Effector CD4-positive, alpha-beta T cell (primary cell): Measurements from ENCODE around the gene GTF2A1.
A peak's percentile ranks its signal among the peaks of the same experiment; 100 is the strongest.

ENCODE experiments used
- DNase-seq: peaks from one replicate; pipeline ENCODE4 v3.0.0-alpha.2; 2020

Gene GTF2A1

DNA sequence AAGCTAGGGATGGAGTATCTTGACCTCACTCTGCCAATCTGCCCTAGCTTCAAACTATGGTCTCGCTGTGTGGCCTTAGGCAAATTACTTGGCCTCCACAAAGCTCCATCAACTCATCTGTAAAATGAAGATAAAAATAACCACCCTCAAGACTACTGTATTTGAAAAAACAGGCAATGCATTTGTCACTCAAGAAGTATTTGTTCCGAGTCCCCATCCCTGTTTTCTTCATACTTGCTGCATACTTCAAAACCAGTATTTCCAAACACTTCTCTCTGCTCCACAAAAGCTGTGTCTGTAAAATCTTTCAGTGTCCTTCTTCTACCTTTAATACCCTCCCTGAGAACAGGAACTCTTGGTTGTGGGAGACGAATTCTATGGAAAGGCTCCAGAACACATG, 47.9 kb downstream of the GTF2A1 start:
- DNase-seq = no peak

DNA sequence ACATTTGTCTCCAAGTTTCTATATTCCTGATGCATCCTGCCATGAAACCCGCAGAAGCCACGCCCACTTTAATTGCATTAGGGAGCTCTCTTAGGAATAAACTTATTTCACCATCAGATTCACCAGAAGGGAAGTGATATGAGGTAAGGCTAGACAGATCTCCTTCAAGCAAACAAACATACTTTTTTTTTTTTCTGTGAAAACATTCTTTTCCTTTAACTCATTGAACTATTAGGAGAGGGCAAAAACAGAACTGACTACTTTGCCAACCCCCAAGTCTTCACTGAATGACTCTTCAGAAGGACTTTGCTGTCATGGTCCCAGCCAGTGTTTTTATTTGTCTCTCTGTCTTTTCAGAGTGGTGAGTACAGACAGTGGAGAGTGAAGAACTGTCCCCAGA, 48.4 kb downstream of the GTF2A1 start:
- DNase-seq = no peak

DNA sequence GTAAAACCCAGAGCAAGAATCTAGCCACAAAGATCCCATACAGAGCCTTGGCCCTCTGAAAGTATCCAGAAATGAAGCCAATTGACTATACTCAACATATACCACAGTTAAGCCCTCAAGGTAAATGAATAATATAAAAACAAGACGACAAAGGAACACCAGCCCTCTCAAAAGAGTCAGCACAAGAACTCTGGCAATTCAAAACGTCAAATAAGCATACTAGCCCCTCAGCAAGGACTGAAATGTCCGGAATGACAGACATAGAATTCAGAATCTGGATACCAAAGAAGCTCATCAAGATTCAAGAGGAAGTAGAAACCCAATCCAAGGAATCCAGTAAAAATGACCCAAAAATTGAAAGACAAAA, 49.9 kb downstream of the GTF2A1 start:
- no peak for DNase-seq

DNA sequence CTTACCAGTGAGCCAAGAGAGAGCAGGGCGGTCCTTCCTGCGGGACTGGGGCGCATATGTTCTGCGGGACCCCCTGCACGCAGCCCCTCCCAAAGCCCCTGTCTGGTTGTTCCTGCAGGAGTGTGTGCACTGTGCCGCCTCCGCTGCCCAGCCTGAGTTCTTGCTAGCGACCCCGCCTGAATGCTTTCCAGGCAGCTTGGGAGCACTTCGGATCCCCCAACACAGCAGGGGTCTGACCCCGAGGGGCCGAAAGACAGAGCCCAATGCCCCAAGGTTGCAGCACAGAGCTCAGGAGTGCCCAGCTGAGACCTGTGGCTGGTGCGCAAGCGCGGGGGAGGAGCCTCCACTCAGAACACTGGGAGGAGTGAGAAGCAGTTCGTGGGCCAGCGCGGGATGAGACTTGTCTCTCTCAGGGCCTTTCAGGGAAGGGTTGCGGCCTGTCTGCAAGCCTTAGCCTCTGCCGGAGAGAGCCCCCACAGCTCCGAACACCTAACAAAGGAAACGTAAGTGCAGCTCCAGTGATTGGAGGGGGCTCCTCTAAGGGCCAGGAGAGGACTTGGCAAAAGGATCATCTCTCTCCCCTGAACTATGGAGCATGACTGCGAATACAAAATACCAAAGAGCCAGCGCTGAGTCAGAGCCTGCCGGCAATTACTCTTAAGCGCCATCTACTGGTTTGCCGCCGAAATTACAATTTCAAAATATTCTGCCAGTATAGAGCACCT, 50.5 kb downstream of the GTF2A1 start:
- DNase-seq = peak; percentile 79

DNA sequence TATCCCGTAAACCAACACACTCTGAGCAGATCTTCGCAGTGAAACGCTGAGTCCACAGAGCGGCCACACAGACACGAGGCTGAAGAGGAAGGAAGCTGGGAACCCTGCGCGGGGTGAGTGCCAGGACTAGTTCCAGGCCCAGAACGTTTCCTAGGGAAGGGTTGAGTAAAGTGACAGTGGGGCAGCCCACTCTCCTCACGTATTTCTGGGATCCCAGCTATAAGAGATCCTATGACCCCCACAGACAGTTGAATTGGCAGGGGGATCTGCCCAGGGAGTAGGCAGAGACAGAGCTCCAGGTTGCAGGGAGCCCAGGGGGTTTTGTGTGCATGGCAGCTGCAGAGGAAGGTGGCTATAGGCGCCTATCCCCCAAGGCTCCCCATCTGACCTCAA, 51.1 kb downstream of the GTF2A1 start:
- no peak for DNase-seq

DNA sequence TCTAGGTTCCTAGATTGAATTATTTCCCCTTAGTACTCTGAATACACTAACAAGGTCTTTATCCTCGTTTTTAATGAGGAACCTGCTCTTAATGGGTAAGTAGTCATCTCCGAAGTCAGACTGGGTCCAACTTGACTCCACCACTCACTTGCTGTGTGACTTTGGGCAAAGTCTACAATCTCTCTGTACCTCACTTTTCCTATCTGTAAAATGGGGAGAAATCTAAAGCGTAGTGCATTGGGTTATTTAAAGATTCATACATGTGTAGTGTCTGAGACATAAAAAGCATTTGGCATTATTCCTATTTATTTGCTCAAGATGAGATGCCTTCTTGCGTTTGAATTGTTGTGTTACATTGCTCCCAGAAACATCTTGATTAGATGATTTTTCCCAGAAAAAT, 51.5 kb downstream of the GTF2A1 start:
- no peak for DNase-seq

DNA sequence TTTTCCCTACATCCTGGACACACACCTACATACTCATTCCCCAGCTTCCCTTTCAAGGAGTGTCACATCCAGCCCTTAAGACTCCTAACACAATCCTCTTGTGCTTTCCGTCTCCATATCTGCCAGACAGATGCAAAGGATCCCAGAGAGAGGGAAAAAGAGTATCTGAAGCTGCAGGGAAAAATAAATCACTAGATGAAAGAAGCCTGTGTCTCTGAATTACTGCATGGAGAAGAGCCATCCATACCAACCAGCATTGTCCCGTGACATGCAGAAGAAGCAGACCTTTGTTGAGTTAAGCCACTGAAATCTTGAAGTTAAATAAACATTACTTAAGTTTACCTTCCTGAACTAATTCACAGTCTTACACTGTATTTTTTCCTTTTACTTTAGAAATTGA, 54.6 kb downstream of the GTF2A1 start:
- no peak for DNase-seq

DNA sequence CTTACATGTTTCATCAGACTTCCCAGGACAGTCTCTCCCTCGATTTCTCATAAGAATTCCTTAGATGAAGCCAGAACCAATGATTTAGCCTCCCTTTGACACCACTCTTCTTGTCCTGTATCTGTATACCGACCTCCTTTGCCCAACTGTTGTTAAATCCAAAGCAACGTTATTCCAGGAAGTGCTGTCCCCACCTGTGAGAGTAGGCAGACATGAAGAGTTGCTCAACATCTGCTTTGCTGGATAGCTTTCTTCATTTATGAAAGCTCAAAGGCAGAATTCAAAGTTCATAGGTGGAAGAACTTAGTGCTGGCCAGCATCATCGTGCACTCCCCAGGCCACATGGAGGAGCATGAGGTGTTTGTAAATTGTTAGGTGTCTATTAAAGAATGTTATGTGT, 55.6 kb downstream of the GTF2A1 start:
- DNase-seq = no peak

DNA sequence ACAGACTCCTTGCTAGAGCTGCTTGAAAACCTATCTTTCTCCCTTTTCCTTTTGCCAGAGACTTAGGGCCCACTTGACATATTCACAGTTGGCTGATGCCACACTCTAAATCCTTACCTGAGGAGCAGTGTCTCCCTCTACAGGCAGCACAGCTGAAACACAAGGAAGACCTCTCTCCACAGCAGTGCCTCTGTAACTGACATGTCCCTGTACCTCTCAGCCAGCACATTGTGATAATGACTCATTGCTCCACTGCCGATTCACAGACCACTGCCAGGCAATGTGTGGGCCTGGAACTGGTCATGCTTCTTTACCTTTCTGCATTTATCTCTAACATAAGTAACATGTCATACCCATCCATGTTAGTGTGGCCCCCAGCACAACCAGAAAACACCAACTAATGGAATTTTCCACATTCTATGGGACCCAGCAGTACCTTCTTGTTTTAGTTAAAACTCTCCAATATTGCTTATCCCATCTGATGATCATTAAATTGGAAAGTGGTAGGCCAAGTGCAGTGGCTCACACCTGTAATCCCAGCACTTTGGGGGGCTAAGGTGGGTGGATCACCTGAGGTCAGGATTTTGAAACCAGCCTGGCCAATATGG, 56.5 kb downstream of the GTF2A1 start:
- peak; percentile 4 for DNase-seq

DNA sequence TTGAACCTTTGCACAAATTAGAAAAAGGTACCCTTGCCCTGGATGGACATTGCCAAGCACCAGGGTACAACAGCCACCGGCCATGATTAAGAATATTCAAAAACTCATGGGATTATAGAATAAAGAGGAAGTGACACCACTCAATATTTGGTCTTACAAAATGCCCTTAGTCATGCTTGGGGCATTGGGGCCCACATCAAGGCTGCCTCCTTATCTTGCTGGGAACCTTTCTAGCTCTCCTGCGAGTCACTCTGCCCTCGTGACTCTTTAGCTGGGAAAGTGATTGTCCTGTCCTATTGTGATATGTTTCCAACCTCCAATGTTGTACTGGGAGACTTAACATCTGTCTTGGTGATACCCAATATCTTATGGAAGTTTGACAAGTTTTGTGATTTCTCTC, 57.8 kb downstream of the GTF2A1 start:
- no peak for DNase-seq

DNA sequence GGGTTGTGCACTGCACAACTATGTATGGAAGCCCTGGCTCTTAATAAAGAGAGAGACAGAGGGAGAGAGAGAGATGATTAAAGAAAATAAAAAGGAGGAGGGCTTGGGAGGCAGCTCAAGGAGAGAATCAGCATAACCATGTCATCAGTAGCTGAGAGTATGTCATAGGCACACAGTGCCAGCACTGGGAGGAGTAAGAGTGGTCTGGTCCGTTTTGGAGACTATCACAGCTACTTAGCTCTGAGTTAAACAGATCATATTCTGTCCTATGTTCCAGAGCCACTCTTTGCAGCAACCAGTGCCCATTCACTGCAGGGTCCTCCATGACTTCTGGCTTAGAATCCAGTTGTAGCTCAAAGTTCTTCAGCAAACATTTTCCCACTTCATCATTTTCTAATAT, 59.0 kb downstream of the GTF2A1 start:
- DNase-seq = no peak

DNA sequence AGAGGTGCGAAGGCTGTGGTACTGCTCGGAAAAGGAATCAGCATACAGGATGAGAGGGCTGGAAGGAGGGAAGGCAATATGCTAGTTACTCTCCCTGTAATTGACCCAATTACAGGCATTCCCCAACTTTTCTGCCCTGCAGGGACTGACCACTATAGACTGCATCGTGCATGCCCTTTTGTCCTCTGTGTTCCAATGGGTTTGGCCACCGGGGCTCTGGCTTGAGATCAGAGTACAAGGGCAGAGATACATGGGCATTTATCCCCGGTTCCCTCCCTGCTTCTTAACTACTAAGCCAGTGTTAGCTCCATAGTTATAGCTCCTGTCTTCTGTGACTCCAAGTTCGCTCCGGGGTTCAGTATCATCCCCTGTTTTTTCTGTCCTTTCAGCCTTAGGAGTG, 59.7 kb downstream of the GTF2A1 start:
- no peak for DNase-seq

DNA sequence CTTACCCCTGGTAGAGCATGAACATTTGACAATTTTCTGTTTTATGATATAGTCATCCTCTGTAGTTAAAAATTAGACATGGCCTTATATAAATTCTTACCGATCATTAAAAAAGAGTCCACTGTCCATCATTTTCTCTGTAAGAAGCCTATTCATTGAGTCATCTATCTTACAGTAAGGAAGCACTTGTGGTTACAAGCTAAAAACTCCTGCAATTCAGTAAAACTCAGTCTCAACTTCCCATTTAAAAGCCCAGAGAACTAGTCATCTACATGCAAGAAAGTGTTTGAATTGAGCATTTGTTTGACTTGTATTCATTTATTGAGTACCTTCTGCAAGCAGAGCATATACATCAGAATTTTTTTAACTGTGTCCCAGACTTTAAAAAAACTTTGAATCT, 63.3 kb downstream of the GTF2A1 start:
- DNase-seq = no peak

DNA sequence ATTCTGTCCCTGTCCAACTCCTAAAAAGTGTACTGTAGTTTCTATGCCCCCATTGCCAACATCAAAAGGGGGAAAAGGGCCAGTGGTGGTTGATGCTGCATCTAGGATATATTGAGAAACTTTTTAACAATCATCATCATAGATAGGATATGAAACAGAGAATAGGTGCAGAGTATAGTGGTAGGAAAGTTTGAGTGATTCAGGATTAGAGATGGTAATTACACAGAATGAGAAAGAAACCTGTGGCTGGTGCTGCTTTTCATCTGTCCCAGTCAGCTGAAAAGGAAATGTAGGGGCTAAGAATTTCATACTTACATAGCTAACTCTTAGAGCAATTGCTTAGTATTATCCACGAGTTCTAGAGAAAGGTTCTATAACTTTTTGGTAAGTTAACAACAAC, 67.6 kb downstream of the GTF2A1 start:
- DNase-seq = no peak

DNA sequence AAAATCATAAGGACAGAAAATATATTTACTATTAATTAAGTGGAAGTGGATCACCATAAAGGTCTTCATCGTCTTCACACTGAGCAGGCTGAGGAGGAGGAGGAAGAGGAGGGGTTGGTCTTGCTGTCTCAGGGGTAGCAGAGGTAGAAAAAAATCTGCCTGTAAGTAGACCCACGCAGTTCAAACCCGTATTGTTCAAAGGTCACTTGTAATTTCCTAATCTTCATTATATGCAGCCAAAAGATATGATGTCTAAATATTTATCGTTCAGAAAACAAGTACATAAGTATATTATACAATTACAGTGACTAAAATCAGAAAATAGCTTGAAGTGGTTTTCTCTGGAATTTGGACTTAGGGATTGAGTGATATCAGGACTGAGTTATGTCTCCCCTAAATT, 72.1 kb downstream of the GTF2A1 start:
- DNase-seq = no peak

DNA sequence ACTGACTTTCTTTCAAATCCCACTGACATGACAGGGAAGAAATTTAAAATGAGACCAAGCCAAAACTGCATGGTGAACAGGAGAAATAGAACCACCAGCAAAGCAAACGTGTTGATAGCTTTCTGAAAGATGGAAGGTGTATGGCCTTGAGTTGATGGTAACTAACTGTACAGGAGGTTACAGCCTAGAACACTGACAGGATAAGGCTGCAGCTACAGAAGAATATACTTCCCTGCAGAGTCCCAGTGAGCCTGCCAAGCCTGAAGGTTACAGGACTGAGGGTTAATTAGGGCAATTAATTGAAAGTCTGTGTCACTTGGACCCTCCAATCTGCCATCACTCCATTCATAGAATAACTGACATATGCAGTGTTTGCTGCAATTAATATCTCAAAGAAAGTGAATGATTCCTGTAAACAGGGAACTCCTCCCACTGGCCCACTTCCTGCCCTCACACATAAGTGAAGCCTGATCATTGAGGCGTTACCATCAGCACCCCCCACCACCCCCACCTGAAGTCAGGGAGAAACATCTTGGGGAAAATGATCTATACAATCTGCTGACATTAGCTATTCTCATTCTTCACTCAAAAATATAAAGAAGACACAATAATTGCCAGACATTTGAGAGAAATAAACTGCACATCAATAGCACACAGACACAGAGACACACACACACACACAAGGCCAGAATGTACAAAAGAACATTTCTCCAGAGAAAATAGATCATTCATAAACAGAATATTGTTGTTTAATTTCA, 73.4 kb downstream of the GTF2A1 start:
- DNase-seq = no peak

DNA sequence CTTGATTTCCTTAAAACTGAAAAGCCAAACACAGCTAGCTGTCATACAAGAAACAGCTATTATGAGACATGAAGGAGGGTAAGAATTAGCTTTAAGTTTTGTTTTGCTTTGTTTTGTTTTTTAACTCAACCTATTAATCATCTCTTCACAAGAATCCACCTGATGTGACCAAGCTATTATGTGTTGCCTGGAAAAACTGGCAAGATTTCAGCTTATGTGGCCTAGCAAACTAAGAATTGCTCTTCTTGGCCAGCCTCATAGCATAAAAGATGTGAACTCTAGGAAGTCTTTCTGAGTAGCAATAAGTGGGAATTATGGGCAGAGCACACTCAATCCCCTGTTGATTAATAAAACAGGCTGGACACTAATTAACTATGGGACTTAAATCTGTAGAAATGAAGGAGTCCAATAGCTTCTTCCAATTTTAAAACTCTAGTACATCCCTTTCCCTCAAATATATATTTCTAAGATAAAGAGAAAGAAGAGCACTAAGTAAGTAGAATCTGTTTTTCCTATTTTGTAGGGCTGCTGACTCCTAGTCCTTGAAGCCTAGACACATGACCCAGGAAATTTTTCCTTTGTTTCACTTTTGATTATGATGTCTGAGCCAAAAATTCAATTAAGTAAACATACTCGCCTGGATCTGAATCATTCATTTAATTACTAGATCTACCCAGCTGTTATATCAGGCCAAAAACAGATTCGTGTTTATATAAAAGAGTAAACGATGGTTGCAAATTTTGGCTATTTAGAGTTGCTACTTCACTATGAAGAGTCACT, 75.7 kb downstream of the GTF2A1 start:
- DNase-seq = no peak

DNA sequence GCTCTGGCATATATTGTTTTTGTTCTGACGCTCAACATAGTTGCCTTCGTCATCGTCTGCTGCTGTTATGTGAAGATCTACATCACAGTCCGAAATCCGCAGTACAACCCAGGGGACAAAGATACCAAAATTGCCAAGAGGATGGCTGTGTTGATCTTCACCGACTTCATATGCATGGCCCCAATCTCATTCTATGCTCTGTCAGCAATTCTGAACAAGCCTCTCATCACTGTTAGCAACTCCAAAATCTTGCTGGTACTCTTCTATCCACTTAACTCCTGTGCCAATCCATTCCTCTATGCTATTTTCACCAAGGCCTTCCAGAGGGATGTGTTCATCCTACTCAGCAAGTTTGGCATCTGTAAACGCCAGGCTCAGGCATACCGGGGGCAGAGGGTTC, 77.0 kb downstream of the GTF2A1 start:
- DNase-seq = no peak

DNA sequence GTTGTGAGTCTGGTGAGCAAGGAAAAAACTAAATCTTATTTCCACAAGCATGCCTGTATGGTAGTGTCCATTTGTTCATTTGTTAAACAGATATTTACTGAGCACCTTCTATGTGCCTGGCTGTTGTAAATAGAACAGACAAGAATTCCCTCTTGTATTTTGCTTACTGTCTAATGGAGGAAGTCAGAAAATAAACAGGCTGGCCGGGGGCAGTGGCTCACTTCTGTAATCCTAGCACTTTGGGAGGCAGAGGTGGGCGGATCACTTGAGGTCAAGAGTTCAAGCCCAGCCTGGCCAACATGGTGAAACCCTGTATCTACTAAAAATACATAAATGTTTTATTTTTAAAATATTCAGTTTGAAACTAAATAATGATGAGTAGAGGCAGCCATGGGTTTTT, 79.3 kb downstream of the GTF2A1 start:
- DNase-seq = no peak

DNA sequence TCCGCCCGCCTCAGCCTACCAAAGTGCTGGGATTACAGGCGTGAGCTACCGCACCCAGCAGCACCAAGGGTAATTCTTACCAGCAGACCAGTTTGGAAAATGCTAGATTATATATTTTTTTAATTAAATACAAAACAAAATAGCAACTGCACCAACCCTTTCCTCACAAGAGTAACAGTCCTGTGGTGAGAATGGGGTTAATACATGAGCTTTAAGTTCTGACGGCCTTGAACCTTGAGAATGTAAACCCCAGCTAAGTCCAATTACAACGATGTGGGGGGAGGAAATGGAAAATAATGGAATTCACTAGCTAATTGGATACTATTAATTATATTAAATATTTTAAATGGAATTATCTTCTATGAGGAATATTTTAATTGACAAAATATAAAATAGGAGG, 82.3 kb downstream of the GTF2A1 start:
- DNase-seq = no peak

DNA sequence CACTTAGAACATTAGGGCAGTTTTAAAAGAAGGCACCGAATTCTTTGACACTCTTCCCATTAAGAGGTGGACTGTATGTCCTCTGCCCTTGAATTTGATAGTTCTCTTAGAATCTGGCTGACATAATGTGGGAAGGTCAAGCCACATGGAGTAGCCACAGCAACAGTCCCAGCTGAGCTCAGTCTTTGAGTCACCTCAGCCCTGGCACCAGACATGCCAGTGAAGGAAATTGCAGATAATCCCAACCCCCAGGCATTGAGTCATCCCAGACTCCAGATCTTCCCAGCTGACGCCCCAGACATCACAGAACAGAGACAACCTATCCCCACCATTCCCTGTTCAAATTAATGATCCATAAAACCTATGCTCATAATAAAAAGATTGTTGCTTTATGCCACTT, 83.4 kb downstream of the GTF2A1 start:
- no peak for DNase-seq

DNA sequence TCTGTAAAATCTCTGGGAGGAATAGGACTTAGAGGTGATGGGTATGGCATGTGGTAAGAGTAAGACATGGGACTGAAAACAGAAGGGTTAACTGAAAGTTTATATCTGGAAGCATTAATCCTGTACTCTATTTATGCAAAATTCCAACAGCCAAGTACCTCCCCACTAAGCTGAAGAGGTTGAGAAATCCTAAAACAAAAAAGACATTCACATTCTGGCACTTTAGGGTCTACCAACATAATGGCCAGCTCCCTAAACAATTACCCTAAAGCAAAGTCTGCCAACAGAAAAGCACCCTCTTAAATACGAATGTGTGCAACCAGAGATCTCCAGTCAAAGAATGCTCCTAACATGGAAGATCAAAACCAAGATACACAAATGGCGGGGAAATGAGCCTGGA, 87.4 kb downstream of the GTF2A1 start:
- DNase-seq = no peak

DNA sequence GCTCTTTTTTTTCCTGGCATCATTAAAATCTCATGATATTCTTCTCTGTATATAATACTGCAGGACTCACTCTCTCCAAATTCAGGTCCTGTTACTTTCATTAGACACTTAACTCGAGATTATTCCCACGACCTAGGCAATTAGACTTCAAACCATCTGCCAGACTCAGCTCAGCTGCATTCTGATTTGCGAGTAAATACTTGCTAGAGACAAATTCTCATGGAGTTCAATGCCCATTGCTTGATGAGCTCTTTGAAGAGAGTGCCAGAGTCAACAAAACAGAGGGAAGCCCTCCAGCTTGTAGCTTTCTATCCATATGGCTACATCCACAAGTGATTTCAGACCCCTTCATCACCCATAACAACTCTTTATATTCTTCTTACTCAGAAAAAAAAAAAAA, 88.3 kb downstream of the GTF2A1 start:
- DNase-seq = no peak

DNA sequence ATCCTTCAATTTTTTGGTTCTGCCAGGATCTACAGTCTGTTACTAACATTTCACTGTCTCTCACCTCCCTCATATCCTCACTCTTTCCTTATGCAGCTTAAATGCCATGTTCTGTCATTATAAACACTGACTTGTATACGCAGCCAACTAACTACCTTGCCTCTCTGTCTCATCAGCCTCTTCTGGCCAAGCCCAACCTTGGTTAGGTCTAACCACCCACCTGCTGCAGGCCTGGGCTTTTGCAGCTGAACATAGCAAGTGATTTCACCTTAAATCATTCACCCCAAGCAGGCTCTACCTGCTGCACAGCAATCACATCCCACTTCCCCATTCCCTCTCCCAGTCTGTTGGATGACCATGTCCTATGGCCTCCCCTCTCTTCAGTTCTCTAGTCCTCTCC, 91.5 kb downstream of the GTF2A1 start:
- no peak for DNase-seq
